ENCODE data around the gene CCDC91.
A peak's percentile ranks its signal among the peaks of the same experiment; 100 is the strongest.

Gene CCDC91

GRCh38 chr12:28440081-28440608 lies 249.9 kb downstream of the CCDC91 start:
- TF ChIP-seq FOXP2 (optimal IDR thresholded peaks at IDR 0.05; ENCODE audit: control extremely low read depth, extremely low read length, insufficient read depth) = no peak
- Histone ChIP-seq H3K9me3 (ENCODE audit: low read depth, low read length) (no peaks in the 10 kb centered on the region), H3K4me3 (no peak overlapping the region), H3K27ac (no peak overlapping the region), H3K9ac (ENCODE audit: insufficient read length) (no peak overlapping the region), H3K36me3 (ENCODE audit: insufficient read depth, low read length) (no peaks in the 10 kb centered on the region)
- DNase-seq (ENCODE audit: low read depth, low spot score) = no peak

DNA sequence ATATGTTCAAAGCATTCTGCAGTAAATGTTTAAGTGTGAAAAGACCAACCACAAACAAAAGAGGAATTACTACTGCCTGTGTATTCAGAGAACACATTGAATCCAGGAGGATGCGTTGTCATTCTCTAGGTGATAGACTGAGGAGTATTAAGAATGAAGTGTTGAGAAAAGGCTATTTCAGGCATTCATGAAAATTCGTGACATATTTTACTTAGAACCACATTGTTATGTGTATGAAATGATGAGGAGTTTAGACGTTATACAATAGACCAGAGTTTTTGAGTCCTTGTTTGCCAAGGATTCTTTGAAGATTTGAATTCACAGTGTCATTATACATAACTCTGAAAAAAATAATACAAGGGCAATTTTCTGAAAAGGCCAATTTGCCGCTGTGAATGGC lies 251.8 kb downstream of the CCDC91 start:
- no peak overlapping the region for H3K9ac ChIP-seq (ENCODE audit: insufficient read length)
- H3K36me3 ChIP-seq (ENCODE audit: insufficient read depth, low read length) = no peaks in the 10 kb centered on the region
- DNase-seq (ENCODE audit: low read depth, low spot score) = no peak
- no peak for TF ChIP-seq FOXP2 (optimal IDR thresholded peaks at IDR 0.05; ENCODE audit: control extremely low read depth, extremely low read length, insufficient read depth)
- TF ChIP-seq POLR2AphosphoS5 (IDR thresholded peaks at IDR 0.05; ENCODE audit: borderline replicate concordance, low read depth, low read length) = no peak
- TF ChIP-seq EZH2 (IDR thresholded peaks at IDR 0.05) = no peak
- no peak overlapping the region for H3K4me3 ChIP-seq
- H3K27ac ChIP-seq = no peak overlapping the region
- no peaks in the 10 kb centered on the region for H3K9me3 ChIP-seq (ENCODE audit: low read depth, low read length)

- H3K4me3 ChIP-seq = no peak overlapping the region
- H3K27ac ChIP-seq = no peak overlapping the region
- no peak for TF ChIP-seq POLR2AphosphoS5 (IDR thresholded peaks at IDR 0.05; ENCODE audit: borderline replicate concordance, low read depth, low read length)
- TF ChIP-seq FOXP2 (optimal IDR thresholded peaks at IDR 0.05; ENCODE audit: control extremely low read depth, extremely low read length, insufficient read depth) = no peak
- TF ChIP-seq EZH2 (IDR thresholded peaks at IDR 0.05) = no peak
- no peaks in the 10 kb centered on the region for H3K36me3 ChIP-seq (ENCODE audit: insufficient read depth, low read length)
- DNase-seq (ENCODE audit: low read depth, low spot score) = no peak
- no peaks in the 10 kb centered on the region for H3K9me3 ChIP-seq (ENCODE audit: low read depth, low read length)
- H3K9ac ChIP-seq (ENCODE audit: insufficient read length) = no peak overlapping the region
These were observed 253.1 kb downstream of the CCDC91 start for GRCh38 chr12:28443337-28443736.

DNA sequence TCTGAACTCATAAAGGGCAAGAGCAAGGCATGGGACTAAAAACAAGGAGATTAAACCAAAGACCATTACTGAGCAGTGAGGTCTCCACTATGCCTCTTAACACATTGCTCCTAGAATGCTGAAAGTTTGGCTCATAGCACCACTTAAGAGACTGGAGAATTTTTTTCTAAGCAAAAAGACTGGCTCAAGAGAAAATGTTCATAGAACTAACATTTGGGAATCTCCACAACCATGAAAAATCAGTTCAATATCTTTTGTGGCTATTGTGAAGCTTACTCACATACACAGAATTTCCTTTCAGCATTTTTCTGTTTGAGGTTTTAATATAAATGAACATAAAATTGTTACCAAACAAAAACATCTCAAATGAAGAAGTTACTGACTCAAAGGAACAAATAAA lies 255.8 kb downstream of the CCDC91 start:
- Histone ChIP-seq H3K36me3 (ENCODE audit: insufficient read depth, low read length) (no peaks in the 10 kb centered on the region), H3K4me3 (no peak overlapping the region), H3K9ac (ENCODE audit: insufficient read length) (no peak overlapping the region), H3K9me3 (ENCODE audit: low read depth, low read length) (no peaks in the 10 kb centered on the region), H3K27ac (no peak overlapping the region)
- TF ChIP-seq FOXP2 (optimal IDR thresholded peaks at IDR 0.05; ENCODE audit: control extremely low read depth, extremely low read length, insufficient read depth) (no peak), POLR2AphosphoS5 (IDR thresholded peaks at IDR 0.05; ENCODE audit: borderline replicate concordance, low read depth, low read length) (no peak), EZH2 (IDR thresholded peaks at IDR 0.05) (no peak)
- no peak for DNase-seq (ENCODE audit: low read depth, low spot score)

- H3K9me3 ChIP-seq (ENCODE audit: low read depth, low read length) = no peaks in the 10 kb centered on the region
- H3K27ac ChIP-seq = no peak overlapping the region
- no peak overlapping the region for H3K9ac ChIP-seq (ENCODE audit: insufficient read length)
- DNase-seq (ENCODE audit: low read depth, low spot score) = no peak
- no peaks in the 10 kb centered on the region for H3K36me3 ChIP-seq (ENCODE audit: insufficient read depth, low read length)
- no peak for TF ChIP-seq POLR2AphosphoS5 (IDR thresholded peaks at IDR 0.05; ENCODE audit: borderline replicate concordance, low read depth, low read length)
- no peak for TF ChIP-seq FOXP2 (optimal IDR thresholded peaks at IDR 0.05; ENCODE audit: control extremely low read depth, extremely low read length, insufficient read depth)
- no peak for TF ChIP-seq EZH2 (IDR thresholded peaks at IDR 0.05)
- no peak overlapping the region for H3K4me3 ChIP-seq
These were observed 263.4 kb downstream of the CCDC91 start for GRCh38 chr12:28453686-28454085.

DNA sequence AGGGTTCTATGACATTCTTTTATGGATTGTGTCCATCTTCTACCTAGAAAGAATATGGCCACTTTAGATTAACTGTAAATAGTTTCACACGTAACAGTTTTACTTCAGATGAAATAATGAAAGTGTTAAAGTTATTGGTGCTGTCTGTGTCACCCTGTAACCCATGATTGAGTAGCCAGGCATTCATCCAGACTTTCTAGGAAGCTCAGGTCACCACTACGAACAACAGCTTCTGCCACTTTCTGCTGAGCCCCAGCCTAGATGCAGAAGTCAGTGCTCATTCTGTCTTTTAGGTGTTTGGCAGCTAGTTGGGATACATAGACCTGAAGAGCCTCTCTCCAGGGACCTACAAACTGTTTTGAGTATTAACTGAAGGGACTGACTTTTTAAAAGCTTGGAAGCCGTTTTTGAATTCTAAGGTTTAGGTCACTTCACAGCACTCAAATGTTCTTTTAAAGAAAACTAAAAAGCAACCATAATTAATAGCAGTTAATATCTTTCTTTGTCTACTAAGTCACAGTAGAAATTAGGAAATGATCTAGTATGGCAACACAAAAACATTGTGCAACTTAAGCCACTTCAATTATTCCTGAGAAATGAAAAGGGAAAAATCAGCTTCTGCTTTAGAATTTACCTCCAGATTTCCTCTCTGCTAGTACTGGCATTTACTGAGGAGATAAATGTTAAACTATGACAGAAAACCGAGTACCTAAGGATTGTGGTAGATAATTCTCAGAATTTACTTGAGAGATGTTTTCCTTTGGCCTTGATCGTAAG lies 266.9 kb downstream of the CCDC91 start:
- H3K36me3 ChIP-seq (ENCODE audit: insufficient read depth, low read length) = no peaks in the 10 kb centered on the region
- DNase-seq (ENCODE audit: low read depth, low spot score) = no peak
- H3K4me3 ChIP-seq = peak overlapping the region; percentile 17; the same call in 1 of the 2 replicates
- peak overlapping the region; percentile 65; the same call in 1 of the 2 replicates for H3K27ac ChIP-seq
- TF ChIP-seq FOXP2 (optimal IDR thresholded peaks at IDR 0.05; ENCODE audit: control extremely low read depth, extremely low read length, insufficient read depth) = no peak
- TF ChIP-seq POLR2AphosphoS5 (IDR thresholded peaks at IDR 0.05; ENCODE audit: borderline replicate concordance, low read depth, low read length) = no peak
- TF ChIP-seq EZH2 (IDR thresholded peaks at IDR 0.05) = no peak
- H3K9ac ChIP-seq (ENCODE audit: insufficient read length) = peak overlapping the region; percentile 17
- no peaks in the 10 kb centered on the region for H3K9me3 ChIP-seq (ENCODE audit: low read depth, low read length)

DNA sequence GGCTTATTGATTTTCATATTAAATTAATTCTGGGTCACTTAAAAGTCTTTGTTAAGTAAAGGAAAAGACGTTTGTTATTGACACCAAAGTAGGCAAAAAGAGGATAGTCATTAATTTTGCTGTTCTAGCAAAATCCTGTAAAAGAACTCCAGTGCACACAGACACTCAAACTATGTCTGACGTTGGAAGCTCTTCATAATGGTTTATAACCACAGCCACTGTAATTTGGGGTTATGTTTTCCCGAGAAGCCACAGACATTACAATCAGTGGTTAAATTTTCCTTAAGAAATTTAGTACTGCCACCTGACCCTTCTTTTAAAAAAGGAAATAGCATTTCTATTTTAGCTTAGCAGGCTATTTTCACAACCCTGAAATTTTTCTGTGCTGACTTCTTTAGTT lies 267.5 kb downstream of the CCDC91 start:
- Histone ChIP-seq H3K4me3 (peak overlapping the region; percentile 17; the same call in 1 of the 2 replicates), H3K27ac (peak overlapping the region; percentile 65; the same call in 1 of the 2 replicates), H3K36me3 (ENCODE audit: insufficient read depth, low read length) (no peaks in the 10 kb centered on the region), H3K9ac (ENCODE audit: insufficient read length) (peak overlapping the region; percentile 17), H3K9me3 (ENCODE audit: low read depth, low read length) (no peaks in the 10 kb centered on the region)
- no peak for DNase-seq (ENCODE audit: low read depth, low spot score)
- no peak for TF ChIP-seq POLR2AphosphoS5 (IDR thresholded peaks at IDR 0.05; ENCODE audit: borderline replicate concordance, low read depth, low read length)
- no peak for TF ChIP-seq FOXP2 (optimal IDR thresholded peaks at IDR 0.05; ENCODE audit: control extremely low read depth, extremely low read length, insufficient read depth)
- no peak for TF ChIP-seq EZH2 (IDR thresholded peaks at IDR 0.05)

- no peak overlapping the region for H3K4me3 ChIP-seq
- TF ChIP-seq POLR2AphosphoS5 (IDR thresholded peaks at IDR 0.05; ENCODE audit: borderline replicate concordance, low read depth, low read length) (no peak), FOXP2 (optimal IDR thresholded peaks at IDR 0.05; ENCODE audit: control extremely low read depth, extremely low read length, insufficient read depth) (no peak), EZH2 (IDR thresholded peaks at IDR 0.05) (no peak)
- no peak for DNase-seq (ENCODE audit: low read depth, low spot score)
These were observed 269.2 kb downstream of the CCDC91 start for GRCh38 chr12:28459481-28459880.

More at GRCh38 chr12:28459481-28459880, 269.2 kb downstream of the CCDC91 start:
- H3K36me3 ChIP-seq (ENCODE audit: insufficient read depth, low read length) = no peaks in the 10 kb centered on the region
- no peak overlapping the region for H3K27ac ChIP-seq
- H3K9ac ChIP-seq (ENCODE audit: insufficient read length) = no peak overlapping the region
- H3K9me3 ChIP-seq (ENCODE audit: low read depth, low read length) = no peaks in the 10 kb centered on the region
